ENCODE results near the gene HTRA3.

Gene HTRA3

GRCh38 chr4:8295471-8295870 lies 25.9 kb downstream of the HTRA3 start:
- in situ Hi-C loops (cut with MboI; ENCODE audit: low sequenced_read_pairs, unreplicated experiment) = no loop called here
- no peak for TF ChIP-seq CTCF (IDR thresholded peaks at IDR 0.05; ENCODE audit: borderline replicate concordance, control extremely low read depth, extremely low read depth, insufficient read depth, missing control alignments)
- no peak for DNase-seq (ENCODE audit: low spot score)

DNA sequence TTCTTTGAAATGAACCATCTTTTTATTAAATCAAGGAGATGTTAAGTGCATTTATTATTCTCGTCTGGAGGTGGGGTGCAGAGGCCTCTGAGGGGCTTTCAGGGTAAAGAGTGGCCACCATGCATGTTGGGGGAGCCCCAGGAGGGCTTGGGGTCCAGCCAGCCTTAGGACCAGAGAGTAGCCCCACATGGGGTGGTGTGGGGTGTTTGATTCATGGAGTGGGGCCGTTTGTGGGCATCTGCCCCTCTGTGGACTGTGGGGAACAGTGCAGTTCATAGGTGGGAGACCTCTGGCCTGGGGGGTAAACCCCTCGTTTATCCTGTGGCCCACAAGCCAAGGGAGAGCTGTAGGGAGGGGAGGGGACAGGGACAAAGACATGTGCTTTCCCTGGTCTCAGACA lies 26.9 kb downstream of the HTRA3 start:
- no peak for TF ChIP-seq CTCF (IDR thresholded peaks at IDR 0.05; ENCODE audit: borderline replicate concordance, control extremely low read depth, extremely low read depth, insufficient read depth, missing control alignments)
- in situ Hi-C loops (cut with MboI; ENCODE audit: low sequenced_read_pairs, unreplicated experiment) = no loop called here
- no peak for DNase-seq (ENCODE audit: low spot score)

DNA sequence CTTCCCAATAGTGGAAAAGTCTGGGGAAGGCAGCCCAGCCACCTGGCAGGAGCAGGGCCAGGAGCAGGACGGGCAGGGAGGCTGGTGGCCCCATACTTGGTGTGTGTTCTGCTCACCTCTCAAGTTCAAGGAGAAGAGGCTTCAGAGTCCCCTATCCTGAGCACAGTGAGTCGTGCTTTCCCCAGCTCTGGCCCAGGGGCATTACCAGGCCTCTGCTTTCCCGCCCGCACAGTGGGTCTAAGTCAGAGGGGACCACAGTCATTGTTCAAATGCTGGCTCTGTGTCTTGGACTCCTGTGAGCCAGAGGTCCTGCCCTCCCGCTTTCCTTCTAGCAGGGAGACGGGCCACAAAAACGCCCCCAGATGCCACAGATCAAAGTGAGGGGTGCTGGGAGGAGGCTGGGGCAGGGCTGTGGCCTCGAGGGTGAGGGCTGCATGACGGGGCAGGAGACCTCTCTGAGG lies 27.6 kb downstream of the HTRA3 start:
- in situ Hi-C loops (cut with MboI; ENCODE audit: low sequenced_read_pairs, unreplicated experiment) = no loop called here
- TF ChIP-seq CTCF (IDR thresholded peaks at IDR 0.05; ENCODE audit: borderline replicate concordance, control extremely low read depth, extremely low read depth, insufficient read depth, missing control alignments) = no peak
- no peak for DNase-seq (ENCODE audit: low spot score)

DNA sequence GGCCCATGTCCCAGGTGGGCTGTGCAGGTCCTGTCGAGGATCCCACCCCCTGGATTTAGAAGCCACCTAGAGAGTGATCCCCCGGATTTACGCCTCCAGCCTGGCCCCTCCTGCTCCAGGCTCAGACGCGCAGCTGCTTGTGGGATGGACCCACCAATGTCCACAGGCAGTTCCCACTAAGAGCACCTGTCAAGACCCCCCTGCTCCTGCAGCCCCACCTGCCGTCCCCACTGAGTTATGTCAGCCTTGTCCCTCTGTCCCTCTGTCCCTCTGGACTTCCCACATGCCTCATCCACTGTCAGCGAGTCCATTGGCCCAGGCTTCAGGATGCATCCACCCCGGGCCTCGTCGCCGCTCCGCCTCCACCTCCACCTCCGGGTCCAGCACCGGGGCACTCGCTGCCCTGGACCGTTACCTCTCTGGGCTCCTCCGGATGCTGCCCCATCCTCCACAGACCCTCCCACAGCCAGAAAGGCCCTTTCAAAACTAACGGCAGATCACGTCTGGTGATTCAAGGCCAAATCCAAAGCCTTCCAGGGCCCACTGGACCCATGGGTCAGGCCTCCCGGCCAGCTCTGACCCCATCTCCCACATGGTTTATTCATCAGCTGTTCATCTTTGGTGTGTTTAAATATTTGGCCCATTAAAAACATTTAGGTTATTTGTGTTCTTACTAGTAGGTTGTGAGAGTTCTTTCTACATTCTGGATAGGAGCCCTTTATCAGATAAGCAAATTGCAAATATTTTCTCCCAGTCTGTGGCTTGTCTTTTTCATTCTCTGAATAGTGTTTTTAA lies 28.3 kb downstream of the HTRA3 start:
- in situ Hi-C loops (cut with MboI; ENCODE audit: low sequenced_read_pairs, unreplicated experiment) = no loop called here
- TF ChIP-seq CTCF (IDR thresholded peaks at IDR 0.05; ENCODE audit: borderline replicate concordance, control extremely low read depth, extremely low read depth, insufficient read depth, missing control alignments) = no peak

DNA sequence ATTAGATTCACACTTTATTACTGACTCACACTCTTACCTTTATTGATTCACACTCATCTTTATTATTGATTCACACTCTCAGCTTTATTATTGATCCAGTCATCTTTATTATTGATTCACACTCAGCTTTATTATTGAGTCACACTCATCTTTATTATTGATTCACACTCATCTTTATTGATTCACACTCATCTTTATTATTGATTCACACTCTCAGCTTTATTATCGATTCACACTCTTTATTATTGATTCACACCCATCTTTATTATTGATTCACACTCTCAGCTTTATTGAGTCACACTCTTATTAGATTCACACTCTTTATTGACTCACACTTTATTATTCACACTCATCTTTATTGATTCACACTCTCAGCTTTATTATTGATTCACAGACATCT lies 31.3 kb downstream of the HTRA3 start:
- in situ Hi-C loops (cut with MboI; ENCODE audit: low sequenced_read_pairs, unreplicated experiment) = no loop called here
- no peak for TF ChIP-seq CTCF (IDR thresholded peaks at IDR 0.05; ENCODE audit: borderline replicate concordance, control extremely low read depth, extremely low read depth, insufficient read depth, missing control alignments)

More for the DNA sequence above, 28.3 kb downstream of the HTRA3 start:
- no peak for DNase-seq (ENCODE audit: low spot score)

GRCh38 chr4:8301851-8302730 lies 32.5 kb downstream of the HTRA3 start:
- no peak for TF ChIP-seq CTCF (IDR thresholded peaks at IDR 0.05; ENCODE audit: borderline replicate concordance, control extremely low read depth, extremely low read depth, insufficient read depth, missing control alignments)
- in situ Hi-C loops (cut with MboI; ENCODE audit: low sequenced_read_pairs, unreplicated experiment) = no loop called here
- no peak for DNase-seq (ENCODE audit: low spot score)

More for the DNA sequence above, 31.3 kb downstream of the HTRA3 start:
- no peak for DNase-seq (ENCODE audit: low spot score)

Measured in GM13976 (cell line).